Nephron (organoid): Measurements from ENCODE around the gene ZC3H12C.

Experiments used
- H3K27ac Mint-ChIP-seq, 3 experiments: 2 replicates each; pipeline ENCODE4 v1.8.0; 2020; ENCODE audit warnings: mixed read lengths in 3 of 3, mild to moderate bottlenecking in 2 of 3, moderate library complexity in 1 of 3
- H3K27me3 Mint-ChIP-seq: 2 replicates; pipeline ENCODE4 v1.8.0; 2021; ENCODE audit warnings: low read depth, mild to moderate bottlenecking, moderate library complexity, mixed read lengths
- H3K36me3 Mint-ChIP-seq: 2 replicates; pipeline ENCODE4 v1.8.0; 2020; ENCODE audit warnings: low read depth, mixed read lengths
- H3K4me1 Mint-ChIP-seq: 2 replicates; pipeline ENCODE4 v1.8.0; 2020; ENCODE audit warnings: mixed read lengths
- H3K4me3 Mint-ChIP-seq, 3 experiments: 2 replicates each; pipeline ENCODE4 v1.8.0; 2020; ENCODE audit warnings: mild to moderate bottlenecking in 3 of 3, mixed read lengths in 3 of 3, moderate library complexity in 2 of 3
- H3K9me3 Mint-ChIP-seq: 2 replicates; pipeline ENCODE4 v1.8.0; 2020; ENCODE audit warnings: mixed read lengths
- TF ChIP-seq, protein P1 (sequence below), 3 experiments: fragments of 200-600 bp; sonication (generic); IDR thresholded peaks; one replicate each; pipeline ENCODE4 v1.5.0; 2021; ENCODE audit warnings: antibody characterized with exemption in 3 of 3; ENCODE audit not compliant: unreplicated experiment in 3 of 3

The ZC3H12C gene

DNA sequence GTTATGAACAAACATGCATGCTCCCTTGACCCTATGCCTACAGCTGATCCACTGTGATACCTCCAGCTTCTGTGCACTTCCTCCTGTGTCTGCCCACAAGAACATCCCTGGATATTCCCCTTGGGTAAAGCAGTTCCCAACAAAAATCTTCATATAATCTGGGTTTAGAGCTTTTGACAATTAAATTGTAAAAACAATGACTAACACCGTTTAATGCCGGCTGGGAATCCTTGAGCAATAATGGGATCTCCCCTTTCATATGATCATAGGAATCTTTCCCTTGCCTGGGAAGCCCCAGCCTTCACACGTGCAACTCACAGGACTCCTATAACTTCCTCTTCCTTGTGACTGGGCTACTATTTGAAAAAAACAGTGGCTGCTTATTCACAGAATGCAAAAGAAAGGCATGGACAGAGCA is 6.3 kb upstream of the ZC3H12C start:
- no peak overlapping the region for H3K27ac Mint-ChIP-seq
- H3K9me3 Mint-ChIP-seq, result no peaks in the 10 kb centered on the region
- no peaks in the 10 kb centered on the region for H3K36me3 Mint-ChIP-seq
- TF ChIP-seq, protein P1, sequence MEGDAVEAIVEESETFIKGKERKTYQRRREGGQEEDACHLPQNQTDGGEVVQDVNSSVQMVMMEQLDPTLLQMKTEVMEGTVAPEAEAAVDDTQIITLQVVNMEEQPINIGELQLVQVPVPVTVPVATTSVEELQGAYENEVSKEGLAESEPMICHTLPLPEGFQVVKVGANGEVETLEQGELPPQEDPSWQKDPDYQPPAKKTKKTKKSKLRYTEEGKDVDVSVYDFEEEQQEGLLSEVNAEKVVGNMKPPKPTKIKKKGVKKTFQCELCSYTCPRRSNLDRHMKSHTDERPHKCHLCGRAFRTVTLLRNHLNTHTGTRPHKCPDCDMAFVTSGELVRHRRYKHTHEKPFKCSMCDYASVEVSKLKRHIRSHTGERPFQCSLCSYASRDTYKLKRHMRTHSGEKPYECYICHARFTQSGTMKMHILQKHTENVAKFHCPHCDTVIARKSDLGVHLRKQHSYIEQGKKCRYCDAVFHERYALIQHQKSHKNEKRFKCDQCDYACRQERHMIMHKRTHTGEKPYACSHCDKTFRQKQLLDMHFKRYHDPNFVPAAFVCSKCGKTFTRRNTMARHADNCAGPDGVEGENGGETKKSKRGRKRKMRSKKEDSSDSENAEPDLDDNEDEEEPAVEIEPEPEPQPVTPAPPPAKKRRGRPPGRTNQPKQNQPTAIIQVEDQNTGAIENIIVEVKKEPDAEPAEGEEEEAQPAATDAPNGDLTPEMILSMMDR (IDR thresholded peaks at IDR 0.05; ENCODE audit: unreplicated experiment in 3 of 3), result no peak
- no peaks in the 10 kb centered on the region for H3K4me1 Mint-ChIP-seq
- no peak overlapping the region for H3K4me3 Mint-ChIP-seq
- peaks cover 8% of the 10 kb centered on the region for H3K27me3 Mint-ChIP-seq

DNA sequence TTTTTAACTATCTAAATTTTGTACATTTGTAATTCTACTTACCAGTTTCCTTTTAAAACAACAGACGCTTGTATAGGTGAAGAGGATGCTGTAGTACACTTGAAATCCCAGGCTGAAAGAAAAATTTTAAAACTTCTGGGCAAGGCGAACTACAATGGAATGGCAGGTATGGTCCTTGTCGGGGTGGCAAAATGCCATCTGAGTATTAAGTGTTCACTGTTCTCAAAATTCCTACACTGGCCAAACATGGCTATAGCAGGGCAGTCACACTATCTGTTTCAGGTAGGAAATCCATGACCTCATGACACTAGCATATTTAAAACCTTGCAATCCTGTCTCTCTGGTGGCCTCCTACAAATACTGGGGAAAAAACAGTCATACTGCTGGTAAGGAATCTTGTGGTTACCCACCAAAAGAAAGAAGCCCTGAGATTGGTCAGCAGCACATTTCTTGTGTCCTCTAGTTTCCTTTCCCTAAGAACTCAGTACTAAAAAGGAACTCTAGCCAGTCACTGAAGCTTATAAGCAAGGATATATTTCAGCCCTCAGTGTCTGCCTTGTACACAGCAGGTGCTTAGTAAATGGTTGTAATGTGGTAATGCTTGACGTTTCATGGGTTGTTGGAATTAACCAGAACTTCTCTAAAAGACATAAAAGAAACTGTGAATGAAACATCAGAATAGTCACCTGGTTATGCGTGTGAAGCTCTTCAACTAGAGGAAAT is 5.2 kb upstream of the ZC3H12C start:
- Mint-ChIP-seq H3K9me3 (no peaks in the 10 kb centered on the region), H3K36me3 (no peaks in the 10 kb centered on the region), H3K4me3 (no peak overlapping the region), H3K27me3 (peaks cover 13% of the 10 kb centered on the region), H3K27ac (no peak overlapping the region), H3K4me1 (peaks cover 4% of the 10 kb centered on the region)
- TF ChIP-seq, protein P1 (IDR thresholded peaks at IDR 0.05; ENCODE audit: unreplicated experiment in 3 of 3), result no peak

- Mint-ChIP-seq H3K27me3 (peaks cover 13% of the 10 kb centered on the region), H3K4me1 (peaks cover 5% of the 10 kb centered on the region), H3K27ac (no peak overlapping the region), H3K9me3 (no peaks in the 10 kb centered on the region), H3K4me3 (no peak overlapping the region), H3K36me3 (no peaks in the 10 kb centered on the region)
- TF ChIP-seq, protein P1 (IDR thresholded peaks at IDR 0.05; ENCODE audit: unreplicated experiment in 3 of 3), result no peak
These were observed 4.5 kb upstream of the ZC3H12C start for GRCh38 chr11:110088535-110089344.

DNA sequence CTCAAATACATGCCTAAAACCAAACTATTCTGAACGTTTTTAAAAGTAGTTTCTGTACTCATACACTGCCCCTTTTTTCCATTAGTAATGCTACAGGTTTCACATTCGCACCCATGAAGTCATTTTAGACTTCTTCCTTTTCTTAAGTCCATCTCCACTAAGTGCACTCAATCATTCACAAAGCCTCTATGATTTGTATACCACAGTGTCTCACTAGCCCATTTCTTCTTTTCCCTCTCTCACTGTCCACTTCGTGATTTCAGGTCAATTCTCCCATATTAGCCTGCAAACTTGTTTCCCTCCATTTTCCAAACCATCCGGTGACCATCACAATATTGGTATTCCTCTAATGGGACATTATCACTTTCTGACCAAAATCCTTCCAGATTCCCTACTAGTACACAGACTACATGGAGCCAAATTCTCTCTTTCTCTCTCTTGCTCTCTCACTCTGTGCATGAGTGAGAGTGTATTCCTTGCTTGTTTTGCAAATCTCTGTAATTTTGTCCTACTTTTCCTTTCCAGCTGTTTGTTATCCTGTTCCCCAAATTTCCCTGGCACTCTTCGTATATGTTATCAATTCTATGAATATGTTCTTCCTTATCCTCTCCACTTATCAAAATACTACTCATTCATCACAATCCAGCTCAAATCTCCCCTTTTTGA is 3.4 kb upstream of the ZC3H12C start:
- Mint-ChIP-seq H3K36me3 (no peaks in the 10 kb centered on the region), H3K27ac (no peak overlapping the region), H3K27me3 (peaks cover 10% of the 10 kb centered on the region), H3K4me3 (no peak overlapping the region), H3K4me1 (peaks cover 14% of the 10 kb centered on the region), H3K9me3 (no peaks in the 10 kb centered on the region)
- TF ChIP-seq, protein P1 (IDR thresholded peaks at IDR 0.05; ENCODE audit: unreplicated experiment in 3 of 3), result no peak

- H3K36me3 Mint-ChIP-seq, result no peaks in the 10 kb centered on the region
- no peaks in the 10 kb centered on the region for H3K9me3 Mint-ChIP-seq
- TF ChIP-seq, protein P1 (IDR thresholded peaks at IDR 0.05; ENCODE audit: unreplicated experiment in 3 of 3), result no peak
- peaks cover 16% of the 10 kb centered on the region for H3K4me1 Mint-ChIP-seq
- H3K27ac Mint-ChIP-seq, result no peak overlapping the region
- peak overlapping the region in 2 of 3 experiments; percentile 15 to 20 for H3K4me3 Mint-ChIP-seq
- H3K27me3 Mint-ChIP-seq, result peaks cover 10% of the 10 kb centered on the region
These were observed 2.6 kb upstream of the ZC3H12C start for GRCh38 chr11:110090466-110091026.
